SH-SY5Y (cell line): ENCODE data around the gene CYSTM1.

ENCODE experiments used
- GATA2 ChIP-seq: IDR thresholded peaks from 2 replicates; pipeline ENCODE4 v1.6.1; 2011; ENCODE audit warnings: mild to moderate bottlenecking, low read depth, low read length
- GATA3 ChIP-seq: IDR thresholded peaks from 2 replicates; pipeline ENCODE4 v1.6.1; 2011; ENCODE audit warnings: low read depth, mild to moderate bottlenecking, low read length, moderate library complexity

DNA sequence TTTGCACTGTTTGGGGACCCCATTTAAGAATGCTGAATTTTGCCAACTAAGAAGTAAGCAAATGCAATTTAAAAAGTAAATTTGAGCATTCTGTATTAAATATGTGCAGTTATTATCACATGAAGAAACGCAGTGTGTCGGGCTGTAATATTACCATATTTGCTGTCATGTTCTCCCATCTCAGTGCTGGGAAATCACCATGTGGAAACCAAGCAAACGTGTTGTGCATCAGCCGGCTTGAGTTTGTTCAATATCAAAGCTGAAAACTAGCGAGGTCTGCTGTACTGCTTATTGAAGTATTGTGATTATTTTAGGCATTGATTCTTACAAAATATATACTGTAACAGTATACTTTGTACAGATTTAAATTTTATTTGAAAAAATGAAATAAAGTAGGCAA, 46.6 kb upstream of the CYSTM1 start:
- no peak for TF ChIP-seq GATA2
- no peak for TF ChIP-seq GATA3
